SU-DHL-6 (cell line): ENCODE measurements around the gene TEX264.

Source experiments
- EZH2phosphoT487 ChIP-seq: fragments of 200-600 bp; sonication (generic), shearing (Covaris generic); conservative IDR thresholded peaks from 2 replicates; pipeline ENCODE4 v1.6.1; 2018; ENCODE audit warnings: mild to moderate bottlenecking, antibody characterized with exemption, low read length, moderate library complexity, mixed read lengths
- TF ChIP-seq, protein P1 (sequence below): fragments of 200-600 bp; sonication (generic); IDR thresholded peaks from one replicate; pipeline ENCODE4 v1.5.1; 2017; ENCODE audit warnings: antibody characterized with exemption, mild to moderate bottlenecking, low read length, moderate library complexity; ENCODE audit not compliant: insufficient read depth, poor library complexity, severe bottlenecking

DNA sequence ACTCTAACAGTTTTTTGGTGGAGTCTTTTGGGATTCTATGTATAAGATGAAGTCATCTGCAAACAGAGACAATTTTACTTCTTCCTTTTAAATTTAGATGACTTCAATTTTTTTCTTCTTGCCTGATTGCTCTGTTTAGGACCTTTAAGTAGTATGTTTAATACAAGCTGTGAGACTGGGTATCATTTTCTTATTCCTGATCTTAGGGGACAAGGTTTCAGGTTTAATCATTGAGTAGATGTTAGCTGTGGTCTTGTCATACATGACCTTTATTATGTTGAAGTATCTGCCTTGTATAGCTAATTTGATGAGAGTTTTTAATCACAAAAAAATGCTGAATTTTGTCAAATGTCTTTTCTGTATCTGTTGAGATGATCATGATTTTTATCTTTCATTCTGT is 56.4 kb downstream of the TEX264 start:
- TF ChIP-seq, protein P1, sequence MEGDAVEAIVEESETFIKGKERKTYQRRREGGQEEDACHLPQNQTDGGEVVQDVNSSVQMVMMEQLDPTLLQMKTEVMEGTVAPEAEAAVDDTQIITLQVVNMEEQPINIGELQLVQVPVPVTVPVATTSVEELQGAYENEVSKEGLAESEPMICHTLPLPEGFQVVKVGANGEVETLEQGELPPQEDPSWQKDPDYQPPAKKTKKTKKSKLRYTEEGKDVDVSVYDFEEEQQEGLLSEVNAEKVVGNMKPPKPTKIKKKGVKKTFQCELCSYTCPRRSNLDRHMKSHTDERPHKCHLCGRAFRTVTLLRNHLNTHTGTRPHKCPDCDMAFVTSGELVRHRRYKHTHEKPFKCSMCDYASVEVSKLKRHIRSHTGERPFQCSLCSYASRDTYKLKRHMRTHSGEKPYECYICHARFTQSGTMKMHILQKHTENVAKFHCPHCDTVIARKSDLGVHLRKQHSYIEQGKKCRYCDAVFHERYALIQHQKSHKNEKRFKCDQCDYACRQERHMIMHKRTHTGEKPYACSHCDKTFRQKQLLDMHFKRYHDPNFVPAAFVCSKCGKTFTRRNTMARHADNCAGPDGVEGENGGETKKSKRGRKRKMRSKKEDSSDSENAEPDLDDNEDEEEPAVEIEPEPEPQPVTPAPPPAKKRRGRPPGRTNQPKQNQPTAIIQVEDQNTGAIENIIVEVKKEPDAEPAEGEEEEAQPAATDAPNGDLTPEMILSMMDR, result no peak
- no peak for TF ChIP-seq EZH2phosphoT487
